Stimulated activated CD8-positive, alpha-beta memory T cell treated with anti-CD3 and anti-CD28 coated beads, Interleukin-4, amount 100 ng/mL, for 24 hours (primary cell): Measurements from ENCODE around the gene RHOBTB3.
"Not testable (repeated sequence)": the region's sequence is repeated elsewhere in the genome, so short reads cannot be mapped to it uniquely, and the experiment has no call there.

ENCODE experiments used
- DNase-seq: peaks from one replicate; pipeline ENCODE4 v3.0.0-alpha.2; 2020; ENCODE audit warnings: low read depth

Gene RHOBTB3

DNA sequence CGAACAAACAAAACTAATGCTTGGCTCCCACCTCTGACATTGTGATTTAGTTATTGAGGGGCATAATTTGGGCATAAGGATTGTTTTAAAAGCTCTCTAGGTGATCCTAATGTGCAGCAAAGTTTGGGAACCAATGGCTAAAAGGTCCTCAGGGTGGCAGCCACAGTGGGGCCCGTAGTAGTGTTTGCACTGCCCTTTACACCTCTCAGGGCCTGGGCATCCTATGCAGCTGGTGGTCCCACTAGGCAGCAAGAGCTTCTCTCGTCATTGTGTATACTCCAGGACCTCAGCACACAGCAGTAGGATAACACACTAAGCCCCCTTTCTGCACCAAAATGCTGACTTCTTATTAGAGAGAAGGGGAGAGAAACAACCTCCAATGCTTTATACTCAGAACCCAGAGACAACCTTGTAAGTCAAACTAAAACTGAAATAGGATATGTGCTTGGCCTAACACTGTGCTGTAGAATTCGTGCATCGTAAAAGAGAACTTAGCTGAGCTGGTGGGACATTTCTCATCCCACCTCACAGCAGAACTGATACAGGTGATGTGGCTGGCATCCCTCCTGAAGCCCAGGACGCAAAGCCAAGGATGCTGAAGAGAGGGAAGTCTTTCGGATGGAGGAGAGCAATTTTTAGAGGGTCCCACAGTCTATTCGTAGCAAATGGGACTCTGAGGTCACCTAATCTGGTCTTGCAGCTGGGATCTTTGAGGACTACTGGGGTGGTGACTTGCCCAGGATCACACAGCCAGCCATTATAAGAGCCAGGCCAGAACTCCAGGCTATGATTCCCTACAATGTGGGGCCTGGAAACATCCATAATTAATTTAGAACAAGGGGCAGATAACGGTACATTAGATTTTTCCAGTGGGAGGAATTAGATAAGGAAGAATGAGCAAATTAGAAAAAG lies 90.2 kb downstream of the RHOBTB3 start:
- no peak for DNase-seq

DNA sequence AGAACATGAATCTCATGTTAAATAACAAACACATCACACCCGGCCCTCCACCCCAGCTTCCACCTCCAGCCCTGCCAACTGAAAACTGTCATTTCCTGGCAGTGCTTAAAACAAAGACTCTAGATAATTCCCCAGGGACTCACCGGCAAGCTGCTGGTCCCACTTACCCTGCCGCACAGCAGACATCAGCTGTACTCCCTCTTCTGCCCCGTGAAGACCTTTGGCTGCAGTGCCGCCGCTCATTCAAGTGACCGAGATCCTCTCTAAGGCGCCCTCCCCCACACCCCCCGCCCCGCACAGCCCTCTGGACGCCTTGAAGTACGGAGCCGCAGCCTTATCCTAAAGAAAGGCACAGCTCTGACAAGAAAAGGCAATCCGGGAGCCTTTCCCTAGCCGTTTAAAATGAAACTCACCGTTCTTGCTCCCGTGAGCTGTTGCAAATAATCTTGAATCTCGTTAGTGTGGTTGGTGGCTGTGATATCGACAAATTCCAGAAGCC lies 91.0 kb downstream of the RHOBTB3 start:
- DNase-seq: no peak

DNA sequence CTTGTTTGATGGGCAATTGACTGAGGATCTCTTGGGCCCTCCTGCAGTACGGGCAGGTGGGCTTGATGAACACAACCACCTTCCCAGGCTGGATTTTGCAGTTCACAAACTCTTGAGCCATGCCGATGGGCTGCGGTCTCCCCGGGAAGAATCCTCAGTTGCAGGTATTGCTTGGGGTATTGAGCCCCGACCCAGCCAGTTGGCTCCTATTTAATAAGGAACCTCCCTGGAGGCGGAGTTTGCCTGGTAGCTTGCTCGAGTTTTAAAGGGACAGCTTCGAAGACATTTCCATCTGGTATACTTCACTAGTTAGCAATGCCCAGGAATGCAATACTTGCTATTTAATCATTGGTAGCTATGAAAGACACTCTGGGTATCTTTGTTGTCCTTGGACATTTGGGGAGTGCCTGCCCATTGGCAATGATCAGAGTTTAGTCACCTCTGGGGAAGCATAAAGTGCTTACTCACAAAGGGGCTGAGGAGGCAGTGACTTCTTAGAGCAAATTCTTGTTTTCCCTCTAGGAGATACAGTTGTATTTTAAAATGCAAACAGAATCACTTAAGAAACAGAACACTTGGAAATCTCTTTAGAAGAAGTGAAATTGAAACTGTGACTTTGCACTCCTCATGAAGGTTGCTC lies 91.5 kb downstream of the RHOBTB3 start, which contains the start of gene GLRX:
Gene GLRX, minus strand, starts transcription at position 185 of the 640 bp plus-strand sequence. Its CDS starts 64 bp downstream, at position 121.
- no peak for DNase-seq

DNA sequence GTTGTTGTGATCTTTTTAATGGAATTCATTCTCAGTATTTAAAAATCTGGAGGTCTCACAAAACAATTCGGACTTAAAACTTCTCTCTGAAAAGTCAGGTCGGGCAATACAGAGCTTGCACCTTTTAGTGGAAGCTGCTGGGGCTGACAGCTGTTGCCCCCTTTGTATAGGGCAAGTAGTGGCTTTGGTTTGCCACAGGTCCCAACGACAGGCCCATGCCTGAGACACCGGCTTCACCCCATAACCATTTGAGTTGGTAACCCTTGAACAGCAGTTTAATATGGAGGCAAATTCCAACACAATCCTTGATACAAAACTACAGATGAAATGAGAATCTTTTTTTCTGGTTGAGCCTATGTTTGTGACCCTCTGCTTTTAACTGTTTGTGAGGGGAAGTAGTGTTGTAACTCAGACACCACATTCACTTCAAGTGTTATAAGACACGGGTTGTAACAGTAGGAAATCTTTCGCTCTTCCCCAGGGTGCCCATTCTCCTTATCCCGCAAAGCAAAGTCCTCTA lies 92.1 kb downstream of the RHOBTB3 start:
- no peak for DNase-seq

DNA sequence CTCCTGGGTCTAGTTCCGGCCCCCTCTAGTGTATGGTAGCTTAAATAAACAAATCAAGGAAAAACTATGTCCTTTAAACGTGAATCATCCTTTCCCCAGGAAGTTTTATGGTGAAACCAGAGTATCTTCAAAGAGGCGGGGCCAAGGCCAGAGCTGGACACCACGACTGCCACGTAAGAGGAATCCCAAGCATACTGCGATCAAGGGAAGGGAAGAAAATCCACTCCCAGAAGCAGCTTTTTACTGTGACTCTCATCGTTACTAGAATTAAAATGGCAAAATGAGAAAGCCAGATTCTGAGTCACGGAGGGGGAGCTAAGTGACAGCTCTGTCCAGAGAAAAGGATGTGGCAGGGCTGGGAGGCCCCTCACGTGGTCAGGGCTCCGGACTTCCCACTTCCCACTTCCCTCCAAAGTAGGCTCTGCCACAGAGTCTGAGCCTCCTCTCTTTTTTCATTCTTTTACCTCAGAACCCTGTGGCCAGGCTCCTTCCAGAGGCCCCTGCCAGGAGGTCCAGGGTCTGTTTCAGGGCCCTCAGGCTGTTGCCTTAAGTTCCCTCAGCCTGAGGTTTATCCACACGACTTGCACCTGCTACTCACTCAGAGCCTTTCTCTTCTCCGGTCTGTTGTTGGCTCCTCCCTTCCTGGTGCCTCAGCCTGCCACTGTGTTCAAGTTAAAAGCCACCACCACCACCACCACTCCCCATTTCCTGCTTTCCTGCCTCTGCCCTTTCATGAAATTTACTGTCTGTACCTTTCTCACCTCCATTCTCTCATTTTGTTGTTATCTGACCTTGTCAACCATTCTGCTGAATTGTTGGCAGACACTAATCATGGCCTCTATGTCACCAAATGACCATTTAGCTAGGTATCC lies 92.8 kb downstream of the RHOBTB3 start:
- no peak for DNase-seq

DNA sequence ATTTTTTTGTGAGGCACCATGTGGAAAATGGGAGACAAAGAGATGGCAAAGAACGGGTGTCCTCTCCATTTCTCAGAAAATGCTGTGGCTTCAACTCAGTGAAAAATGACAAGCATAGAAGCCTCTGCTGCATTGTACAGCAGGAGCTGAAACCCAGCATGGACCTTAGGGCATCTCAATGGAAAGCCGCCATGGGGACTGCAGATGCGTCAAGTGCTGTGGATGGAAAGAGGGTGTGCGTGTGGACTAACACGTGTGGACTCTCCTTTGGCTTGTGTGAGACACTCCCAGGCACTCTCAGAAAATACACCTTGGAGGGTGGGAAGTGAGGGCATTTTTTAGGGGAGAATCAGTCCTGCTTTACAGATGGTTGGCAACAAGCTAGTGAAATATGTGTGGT lies 93.6 kb downstream of the RHOBTB3 start:
- DNase-seq: no peak

DNA sequence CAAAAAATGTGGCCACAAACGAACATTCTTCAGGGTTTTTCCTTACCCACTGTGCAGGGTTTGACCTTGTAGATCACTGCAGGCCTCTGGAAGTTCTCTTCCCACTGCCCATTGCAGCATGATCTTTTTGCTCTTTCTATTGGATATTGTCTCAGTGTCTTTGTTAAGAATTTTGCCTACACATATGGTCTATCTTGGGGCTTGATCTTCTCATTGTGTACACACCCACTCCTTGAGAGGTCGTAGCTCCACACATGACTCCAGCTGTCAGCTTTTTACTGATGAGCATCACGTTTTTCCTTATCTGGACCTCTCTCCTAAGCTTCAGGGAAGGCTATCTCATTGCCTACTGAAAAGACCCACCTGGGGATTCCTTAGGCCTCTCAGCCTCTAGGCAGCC lies 94.4 kb downstream of the RHOBTB3 start:
- no peak for DNase-seq

DNA sequence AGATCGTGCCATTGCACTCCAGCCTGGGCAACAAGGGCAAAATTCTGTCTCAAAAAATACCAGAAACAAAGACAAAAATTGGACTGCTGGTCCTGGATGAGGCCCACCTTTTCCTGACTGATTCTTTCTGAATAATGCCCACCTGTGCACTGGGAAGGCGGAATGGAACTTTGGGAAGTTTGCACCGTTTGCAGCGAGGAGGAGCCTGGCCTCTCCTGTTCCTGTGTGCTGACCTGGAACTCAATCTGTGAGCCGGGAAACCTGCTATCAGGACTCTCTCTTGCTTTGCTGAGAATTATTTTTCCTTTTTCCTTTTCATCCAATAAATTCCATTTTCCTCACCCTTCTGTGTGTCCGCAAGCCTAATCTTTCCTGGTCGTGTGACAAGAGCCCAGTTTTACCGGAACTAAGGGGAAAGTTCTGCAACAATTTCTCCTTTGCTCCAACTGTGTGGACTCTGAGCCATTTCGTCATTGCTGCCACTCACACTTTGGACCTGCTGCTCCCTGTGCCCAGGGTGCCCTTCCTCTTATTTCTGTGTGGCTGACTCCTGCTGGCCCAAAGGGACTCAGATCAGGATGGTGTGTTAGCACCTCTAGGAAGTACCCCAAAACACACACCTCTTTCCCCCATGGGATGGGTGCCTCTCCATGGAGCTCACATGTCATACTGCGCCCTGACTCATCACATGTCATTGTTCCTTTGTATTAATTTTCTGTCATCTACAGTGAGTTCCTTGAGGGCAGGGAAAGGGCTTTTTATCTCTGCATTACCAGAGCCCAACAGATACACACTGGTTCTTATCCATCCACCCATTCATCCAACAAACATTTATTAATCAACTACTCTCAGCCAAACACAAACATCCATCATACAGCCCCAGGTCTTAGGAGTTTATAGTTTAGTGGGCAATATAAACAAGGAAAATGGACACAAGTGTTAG lies 96.1 kb downstream of the RHOBTB3 start:
- no peak for DNase-seq

DNA sequence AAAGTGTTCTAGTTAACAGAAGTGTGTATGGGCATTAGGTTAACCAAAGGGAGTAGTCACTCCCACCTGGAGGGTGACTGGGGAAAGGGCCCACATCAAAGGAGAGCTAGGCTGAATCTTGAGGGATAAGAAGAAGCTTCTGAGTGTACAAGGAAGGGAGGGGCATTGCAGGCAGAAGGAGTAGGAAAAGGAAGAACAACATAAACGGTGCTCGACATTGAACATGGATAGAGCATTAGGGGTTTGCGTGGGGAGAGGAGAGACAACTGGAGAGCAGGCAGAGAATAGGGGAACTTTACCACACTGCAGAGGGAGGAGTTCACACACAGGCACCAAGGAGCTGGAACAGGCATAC lies 96.7 kb downstream of the RHOBTB3 start:
- DNase-seq: no peak

DNA sequence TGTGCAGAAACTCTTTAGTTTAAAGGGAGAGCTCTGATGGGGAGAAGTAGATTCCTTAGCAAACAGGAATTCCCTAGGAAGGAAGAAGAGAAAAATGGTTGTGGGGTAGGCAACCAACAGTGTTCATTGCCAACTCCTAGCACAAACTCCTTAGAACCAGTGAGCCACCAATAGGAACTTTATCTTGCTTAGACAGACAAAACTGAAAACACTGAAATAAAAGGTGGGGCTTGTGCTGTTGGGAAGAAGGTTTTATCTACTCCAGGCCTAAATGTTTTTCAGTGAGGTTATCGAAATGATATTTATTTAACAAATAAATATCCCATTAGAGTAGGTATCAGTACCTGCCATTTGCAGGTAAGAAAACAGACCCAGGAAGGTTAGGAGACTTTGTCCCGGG lies 99.1 kb downstream of the RHOBTB3 start:
- DNase-seq: no peak

DNA sequence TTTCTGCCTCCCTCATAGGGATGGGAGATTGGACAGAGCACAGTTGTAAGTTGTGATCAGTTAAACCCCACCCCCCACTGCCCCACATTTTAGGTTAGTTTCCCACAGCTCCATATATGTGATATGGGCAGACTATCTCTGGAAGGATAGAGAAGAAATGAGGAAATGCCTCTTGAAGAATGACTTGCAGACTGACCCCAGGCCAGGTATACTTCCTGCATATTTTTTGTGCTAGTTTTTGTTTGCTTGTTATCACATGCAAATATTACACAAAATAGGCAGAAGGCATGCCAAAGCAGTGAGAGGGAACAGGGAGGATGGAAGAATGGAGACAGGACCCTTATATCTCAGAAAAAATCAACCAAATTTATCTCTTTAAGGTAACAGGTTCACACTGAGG lies 101.5 kb downstream of the RHOBTB3 start:
- DNase-seq: no peak

DNA sequence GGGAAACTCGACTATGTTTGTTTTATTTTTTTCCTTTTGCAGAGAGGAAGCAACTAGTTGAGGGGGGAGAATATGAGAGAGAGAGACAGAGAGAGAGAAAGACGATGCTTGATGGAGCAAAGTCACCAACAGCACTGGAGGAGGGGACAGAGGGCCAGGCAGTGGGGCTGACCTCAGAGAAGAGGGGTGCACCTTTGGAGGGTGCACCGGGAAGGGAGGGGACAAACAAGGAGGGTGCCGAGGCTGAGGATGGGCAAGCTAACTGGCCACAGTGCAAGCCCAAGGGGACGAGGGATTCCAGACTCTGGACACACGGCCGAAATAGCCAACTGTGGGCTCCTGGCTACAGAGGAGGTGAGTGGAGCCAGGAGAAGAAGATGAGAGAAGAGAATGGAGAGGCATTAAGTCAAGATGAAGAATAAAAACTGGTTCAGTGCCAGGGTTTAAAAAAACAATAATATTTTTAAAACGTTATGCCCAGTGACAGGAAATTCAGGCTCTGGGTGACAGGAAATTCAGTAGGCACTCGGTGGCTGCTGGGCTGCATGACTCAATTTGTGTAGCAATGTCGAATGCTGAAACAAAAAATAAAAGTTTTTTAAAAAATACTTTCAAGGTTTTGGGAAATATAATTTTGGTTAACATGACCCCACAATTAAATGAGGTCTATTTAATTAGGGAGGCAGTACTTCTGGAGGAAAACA lies 104.7 kb downstream of the RHOBTB3 start:
- no peak for DNase-seq

DNA sequence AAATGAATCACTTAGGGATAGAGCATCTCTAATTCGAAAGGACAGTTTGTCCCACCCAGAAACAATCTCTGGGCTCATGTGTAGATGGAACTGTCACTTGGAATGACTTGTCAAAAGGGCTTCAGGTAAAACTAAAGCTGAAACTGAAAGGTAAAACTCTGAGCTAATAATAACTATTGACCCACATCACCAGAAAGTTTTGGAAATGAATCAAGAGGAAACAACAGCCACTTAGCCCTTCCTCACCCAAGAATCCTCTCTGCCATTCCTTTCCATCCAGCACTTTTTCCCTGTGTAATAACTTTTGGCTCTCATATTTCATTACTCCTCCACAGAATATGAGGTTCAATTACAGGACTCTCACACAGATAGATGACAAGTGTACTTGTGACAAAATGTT lies 105.4 kb downstream of the RHOBTB3 start:
- DNase-seq: no peak

DNA sequence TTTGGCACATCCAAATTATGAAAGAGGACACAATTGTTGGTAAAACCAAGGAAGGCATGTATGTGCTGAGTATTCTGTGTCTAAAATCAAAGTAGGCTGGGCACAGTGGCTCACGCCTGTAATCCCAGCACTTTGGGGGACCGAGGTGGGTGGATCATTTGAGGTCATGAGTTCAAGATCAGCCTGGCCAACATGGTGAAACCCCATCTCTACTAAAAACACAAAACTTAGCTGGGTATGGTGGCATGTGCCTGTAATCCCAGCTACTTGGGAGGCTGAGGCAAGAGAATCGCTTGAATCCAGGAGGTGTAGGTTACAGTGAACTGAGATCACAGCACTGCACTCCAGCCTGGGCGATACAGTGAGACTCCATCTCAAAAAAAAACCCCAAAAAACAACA lies 105.8 kb downstream of the RHOBTB3 start:
- DNase-seq: not testable (repeated sequence)

DNA sequence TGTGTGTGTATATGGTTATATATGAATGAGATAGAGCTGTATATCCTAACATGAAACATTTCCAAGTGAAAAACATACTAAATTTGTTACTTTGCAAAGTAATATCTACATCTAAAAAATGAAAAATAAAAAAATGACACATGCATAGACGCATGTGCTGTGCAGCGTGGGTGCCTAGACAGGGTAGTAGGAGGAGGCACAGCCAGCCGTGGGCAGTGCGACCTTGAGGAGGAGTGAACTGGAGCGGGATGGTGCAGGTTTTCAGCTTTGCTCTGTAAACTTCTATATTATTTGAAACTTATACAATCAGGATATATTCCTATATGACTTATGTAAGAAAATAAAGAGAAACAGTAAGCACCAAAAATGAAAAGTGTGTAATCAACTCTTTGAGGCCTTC lies 106.4 kb downstream of the RHOBTB3 start:
- DNase-seq: no peak

DNA sequence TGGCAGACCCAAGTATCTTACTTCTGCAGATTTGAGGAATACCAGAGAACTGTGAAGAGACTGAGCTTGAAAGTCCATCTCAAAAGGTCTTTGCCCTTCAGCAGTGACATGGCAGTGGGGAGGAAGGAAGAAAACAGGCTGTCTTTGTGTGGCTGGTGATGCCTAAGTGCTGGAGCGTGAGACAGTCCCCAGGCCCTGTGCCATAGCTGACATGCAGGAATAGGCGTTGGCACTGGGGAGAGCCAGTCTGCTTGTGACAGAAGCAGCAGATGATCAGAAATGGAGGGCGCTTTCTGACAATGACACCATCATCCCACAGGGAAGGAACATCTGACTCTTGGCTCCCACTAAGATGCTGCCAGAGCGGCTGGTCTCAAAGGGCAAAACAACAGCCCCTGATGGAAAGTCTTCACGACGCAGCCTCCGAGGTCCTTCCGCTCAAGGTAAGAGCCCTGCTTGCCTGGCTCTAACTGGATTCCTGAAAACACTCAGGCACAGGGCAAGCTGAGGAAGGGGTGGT lies 106.9 kb downstream of the RHOBTB3 start:
- DNase-seq: no peak

DNA sequence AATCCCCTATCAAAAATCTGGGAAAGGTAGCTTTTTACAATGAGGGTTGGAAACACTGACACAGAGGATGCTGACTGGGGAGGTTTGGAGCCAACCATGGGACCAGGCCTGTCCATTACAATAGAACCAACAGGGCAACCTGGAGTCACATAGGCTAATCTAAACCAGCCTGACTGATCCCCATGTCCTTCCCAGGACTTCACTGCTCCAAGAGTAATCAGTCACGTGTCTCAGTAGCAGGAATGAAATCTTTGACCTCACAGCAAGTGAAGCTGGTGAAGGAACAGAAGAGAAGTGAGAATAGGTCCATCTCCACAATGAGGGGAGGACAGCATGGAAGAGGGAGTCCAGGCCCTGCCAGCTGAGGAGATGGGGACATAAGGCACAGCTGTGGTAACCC lies 107.4 kb downstream of the RHOBTB3 start:
- DNase-seq: no peak

DNA sequence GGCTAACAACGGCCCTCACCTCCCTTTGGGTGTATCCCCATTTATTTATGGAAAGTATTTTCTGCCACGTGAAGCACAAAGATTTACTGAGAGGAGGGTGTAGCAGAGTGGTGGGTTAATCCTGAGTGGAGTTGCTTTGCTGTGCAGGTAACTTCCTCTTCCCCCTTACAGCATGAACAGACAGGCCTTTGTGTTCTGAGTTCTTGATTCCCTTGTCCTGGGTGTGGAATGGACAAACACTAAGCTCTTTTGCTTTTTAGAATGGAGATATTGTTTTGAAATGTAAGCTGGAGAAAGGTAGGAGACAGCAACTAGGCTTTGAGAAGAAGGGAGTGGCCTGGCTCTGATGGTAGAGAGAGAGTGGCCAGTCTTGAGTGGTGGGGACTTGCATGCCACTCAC lies 108.5 kb downstream of the RHOBTB3 start:
- DNase-seq: no peak

DNA sequence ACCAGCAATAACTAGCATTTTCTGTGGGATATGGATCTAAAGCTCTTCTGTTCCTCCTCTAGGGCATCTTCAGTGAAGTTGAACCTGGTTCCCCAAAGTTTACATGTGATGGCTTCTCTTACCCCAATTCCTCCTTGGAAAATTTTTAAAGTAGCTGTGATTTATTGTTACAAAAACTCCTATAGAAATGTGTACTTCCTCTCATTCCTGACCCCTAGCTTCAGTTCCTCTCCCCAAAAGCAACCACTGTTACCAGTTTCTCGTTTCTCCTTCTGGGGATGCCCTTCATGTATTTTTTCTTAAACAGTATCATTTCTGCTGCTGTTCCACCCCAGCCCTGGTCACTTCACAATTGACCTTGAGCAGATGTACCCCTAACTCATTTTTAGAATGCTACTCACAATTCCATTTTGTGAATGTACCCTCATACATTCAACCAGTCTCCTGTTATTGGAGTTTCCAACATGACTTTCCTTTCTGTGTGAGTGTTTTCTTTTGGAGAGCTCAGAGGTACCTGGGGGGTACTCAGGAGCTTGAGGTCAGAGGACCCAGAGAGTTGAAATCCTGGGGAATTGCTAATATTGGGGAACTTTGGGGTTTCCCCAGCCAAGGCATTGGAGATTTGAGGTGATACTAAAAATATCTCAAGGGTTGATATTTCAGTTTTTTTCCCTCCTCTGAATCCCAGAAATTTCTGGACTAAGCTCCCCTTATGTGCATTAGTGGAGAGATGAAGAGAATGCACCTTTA lies 110.0 kb downstream of the RHOBTB3 start:
- no peak for DNase-seq
